HG02759 (cell line): ENCODE measurements around the gene PLEKHD1.

Experiments
- ATAC-seq: cut with Tn5 transposase; IDR thresholded peaks from one replicate; pipeline ENCODE4 v1.9.1; 2021; ENCODE audit warnings: mild to moderate bottlenecking, moderate library complexity; ENCODE audit not compliant: unreplicated experiment

The PLEKHD1 gene

DNA sequence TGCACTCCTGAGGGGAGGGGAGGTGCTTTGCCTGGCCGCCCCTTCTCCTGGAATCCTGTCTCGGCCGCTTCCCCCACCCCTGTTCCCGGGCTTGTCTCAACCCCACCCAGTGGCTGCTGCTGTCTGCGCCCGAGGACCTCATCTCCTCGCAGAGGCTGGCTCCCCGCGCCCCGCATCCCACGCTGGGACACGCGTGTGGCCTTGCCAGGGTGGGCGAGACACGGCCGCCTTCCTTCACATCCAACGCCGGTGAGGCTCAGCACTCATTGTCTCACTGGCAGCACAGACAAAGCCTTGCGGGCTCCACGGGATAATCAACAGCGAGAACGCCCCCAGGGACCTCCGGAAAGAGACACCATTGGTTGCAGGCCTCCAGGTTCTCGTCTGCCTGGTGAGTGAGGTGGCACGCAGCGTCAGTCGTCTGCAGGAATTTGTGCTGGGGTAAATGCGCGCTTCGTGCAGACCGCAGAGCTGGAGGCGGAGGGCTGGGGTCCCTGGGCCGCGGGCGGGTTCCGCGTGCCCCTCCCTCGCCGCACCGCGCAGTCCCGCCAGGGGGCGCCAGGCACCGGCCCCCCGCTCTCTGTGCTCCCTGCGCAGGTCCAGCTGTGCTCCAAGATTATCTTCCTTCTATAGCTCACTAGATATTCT is 63.3 kb downstream of the PLEKHD1 start:
- no peak for ATAC-seq

DNA sequence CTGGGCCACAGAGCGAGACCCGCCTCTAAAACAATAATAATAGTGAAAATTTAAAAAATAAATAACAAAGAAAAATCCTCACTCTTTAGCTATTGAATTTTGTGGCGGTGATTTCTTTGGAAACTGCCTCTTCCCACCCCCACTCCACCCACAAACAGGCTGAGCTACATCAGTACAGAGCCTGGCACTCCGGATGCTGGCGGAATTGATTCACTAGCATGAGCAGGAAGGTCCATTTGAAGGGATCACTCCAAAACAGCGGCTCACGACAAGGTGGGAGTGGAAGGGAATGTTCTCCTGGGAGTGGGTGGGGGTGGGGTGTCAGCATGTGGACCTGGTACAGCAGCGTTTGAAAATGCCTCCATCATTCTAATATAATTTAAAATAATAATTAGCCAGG is 64.0 kb downstream of the PLEKHD1 start:
- ATAC-seq: no peak

- ATAC-seq: no peak
Observed at GRCh38 chr14:69551511-69551910, 67.0 kb downstream of the PLEKHD1 start.

GRCh38 chr14:69553252-69553651 is 68.7 kb downstream of the PLEKHD1 start:
- no peak for ATAC-seq

- ATAC-seq: no peak
Observed at GRCh38 chr14:69554500-69554899, 70.0 kb downstream of the PLEKHD1 start.

- no peak for ATAC-seq
Observed at GRCh38 chr14:69558774-69559173, 74.2 kb downstream of the PLEKHD1 start.

DNA sequence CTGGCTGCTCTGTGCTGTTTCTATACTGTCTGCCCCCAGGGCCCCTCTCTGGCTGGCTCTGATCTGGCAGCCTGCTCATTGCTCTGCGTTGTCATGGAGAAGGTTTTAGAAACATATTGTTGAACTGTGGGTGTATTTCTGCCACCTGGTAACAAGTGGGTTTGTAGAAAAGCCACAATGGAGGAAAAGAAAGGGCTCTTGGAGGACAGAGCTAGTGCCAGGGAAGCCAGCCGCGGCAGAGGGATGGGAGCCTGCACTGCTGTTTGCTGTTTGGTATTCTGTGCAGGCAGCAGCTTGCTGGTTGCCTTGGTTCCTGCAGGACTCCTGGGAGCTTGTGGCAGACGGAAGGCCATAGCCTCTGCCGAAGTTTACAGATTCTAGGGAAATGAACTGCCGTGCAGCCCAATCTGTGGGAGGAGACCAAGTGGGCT is 75.1 kb downstream of the PLEKHD1 start:
- no peak for ATAC-seq

DNA sequence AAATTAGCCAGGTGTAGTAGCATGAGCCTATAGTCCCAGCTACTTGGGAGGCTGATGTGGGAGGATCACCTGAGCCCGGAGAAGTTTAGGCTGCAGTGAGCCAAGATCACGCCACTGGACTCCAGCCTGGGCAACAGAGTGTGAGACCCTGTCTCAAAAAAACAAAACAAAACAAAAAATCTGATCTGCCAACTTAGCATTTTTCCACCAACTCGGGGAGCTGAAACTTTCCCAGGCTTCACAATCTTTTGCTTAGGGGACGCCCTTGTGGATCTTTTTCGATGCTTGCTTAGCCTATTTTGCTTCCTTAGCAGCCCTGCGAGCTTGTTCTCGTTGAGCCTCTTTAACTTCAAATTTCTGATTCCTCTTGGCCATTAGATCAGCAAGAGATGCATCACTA is 76.3 kb downstream of the PLEKHD1 start:
- ATAC-seq: no peak

DNA sequence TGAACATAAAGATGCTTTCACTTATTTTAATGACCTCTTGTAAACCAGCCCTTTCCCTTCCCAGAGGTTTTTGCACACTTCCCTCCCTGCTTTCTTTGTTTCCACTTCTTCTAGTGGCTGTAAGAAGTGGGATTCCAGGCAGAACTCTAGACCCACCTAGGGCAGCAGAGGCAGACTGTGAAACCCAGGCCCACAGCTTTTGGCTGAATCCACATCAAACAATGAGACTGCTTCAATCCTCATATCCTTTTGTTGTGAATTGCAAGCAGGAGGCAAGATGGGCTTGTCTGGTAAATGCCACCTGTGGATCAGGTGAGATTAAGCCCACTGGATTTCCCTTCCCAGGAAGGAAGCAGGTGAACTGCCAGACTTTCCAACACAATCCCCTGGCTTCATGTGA is 77.4 kb downstream of the PLEKHD1 start:
- ATAC-seq: no peak

DNA sequence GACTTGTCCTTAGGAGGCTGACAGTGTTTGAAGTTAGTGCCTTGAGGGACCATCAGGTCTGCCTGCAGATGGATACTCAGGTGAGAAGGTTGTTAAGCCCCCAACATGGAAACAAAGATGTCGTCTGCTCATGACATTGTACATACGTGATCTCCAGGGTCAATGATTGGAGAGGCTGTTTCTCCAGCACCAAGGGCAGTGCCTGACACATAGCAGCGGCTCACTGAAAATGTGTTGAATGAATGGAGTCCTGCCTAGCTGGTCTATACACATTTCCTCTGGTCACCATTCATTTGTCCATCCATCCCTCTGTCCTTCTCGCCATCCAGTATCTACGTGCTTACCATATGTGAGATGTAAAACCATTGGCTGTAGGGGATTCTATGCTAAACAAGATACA is 83.0 kb downstream of the PLEKHD1 start:
- ATAC-seq: no peak

GRCh38 chr14:69569859-69570258 is 85.3 kb downstream of the PLEKHD1 start:
- ATAC-seq: no peak

DNA sequence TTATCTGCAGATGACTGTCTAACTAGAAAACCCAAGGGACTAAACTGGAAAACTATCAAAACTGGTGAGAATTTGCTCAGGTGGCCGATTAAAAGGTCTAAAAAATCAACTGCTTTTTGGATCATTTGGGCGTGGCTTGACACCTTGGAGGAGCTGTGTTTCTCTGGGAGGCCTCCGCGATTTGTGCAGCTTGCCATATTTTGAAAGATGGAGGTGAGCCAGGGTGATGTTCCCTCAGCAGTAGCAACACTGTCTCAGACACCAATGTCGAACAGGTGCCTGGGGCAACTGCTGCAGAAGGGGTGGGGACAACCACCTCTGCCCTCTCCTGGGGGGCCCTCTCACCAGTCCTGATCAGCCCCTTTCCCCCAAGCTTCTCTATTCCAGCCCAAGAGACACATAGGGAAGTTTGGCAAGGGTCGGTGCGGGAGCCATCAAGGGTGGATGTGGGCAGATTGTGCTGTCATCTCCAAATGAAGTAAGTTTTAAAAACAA is 86.4 kb downstream of the PLEKHD1 start:
- ATAC-seq: no peak

GRCh38 chr14:69571449-69572029 is 87.0 kb downstream of the PLEKHD1 start:
- no peak for ATAC-seq

DNA sequence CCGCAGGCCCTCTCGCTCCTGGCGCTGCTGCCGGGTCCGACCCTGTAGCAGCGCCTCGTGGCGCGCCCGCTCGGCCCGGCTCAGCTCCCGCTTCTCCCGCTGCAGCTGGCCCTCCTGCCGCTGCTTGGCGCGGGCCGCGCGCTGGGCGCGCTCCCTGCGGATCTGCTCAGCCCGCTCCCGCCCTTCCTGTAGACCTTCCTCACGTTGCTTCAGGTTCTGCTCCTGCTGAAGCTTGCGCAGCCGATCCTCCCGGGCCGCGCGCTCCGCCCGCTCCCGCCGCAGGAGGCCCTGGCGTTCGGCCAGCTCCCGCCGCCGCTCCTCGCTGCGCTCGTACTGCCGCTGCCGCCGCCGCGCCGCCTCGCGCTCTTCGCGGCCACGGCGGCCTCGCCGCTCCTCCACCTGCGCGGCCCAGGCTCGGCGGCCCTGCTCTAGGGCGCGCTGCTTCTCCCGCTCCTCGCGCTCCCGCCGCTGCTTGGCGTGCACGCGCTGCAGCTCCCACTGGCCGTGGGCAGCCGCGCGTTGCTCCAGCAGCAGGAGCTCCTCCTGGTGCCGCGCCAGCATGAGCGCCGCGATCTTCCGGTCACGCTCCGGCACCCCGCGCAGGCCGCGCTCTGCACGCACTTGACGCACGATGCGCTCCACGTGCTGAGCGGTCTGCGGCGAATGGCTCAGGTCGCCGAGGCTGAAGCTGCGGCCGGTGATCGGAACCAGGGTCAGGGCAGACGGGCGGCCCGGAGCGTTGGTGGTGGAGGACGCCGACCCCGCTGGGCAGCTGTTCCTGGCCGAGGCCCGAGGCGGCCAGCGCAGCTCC is 87.7 kb downstream of the PLEKHD1 start:
- ATAC-seq: no peak

- no peak for ATAC-seq
Observed at GRCh38 chr14:69572841-69573135, 88.3 kb downstream of the PLEKHD1 start.

GRCh38 chr14:69573205-69573830 is 88.8 kb downstream of the PLEKHD1 start:
- no peak for ATAC-seq

GRCh38 chr14:69573831-69574262 is 89.3 kb downstream of the PLEKHD1 start:
- ATAC-seq: no peak

- ATAC-seq: no peak
Observed at GRCh38 chr14:69574263-69574953, 89.9 kb downstream of the PLEKHD1 start, which contains the start of gene CCDC177. TSS of gene CCDC177 (minus strand) at chr14:69574871. CDS start at chr14:69573622, 1,249 bp downstream.

DNA sequence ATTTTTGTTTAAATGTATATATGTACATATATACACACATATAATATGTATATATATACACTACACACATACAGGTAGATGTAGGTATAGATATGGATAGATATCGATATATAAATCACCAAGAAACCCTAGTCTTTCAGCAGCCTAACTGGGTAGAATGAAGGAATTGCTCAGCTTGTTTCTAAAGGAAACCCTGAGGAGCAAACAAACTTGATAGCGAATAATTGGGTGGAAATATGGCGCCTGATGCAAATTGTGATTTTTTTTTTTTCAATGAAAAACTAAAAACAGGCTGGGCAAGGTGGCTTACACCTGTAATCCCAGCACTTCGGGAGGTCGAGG is 90.4 kb downstream of the PLEKHD1 start:
- no peak for ATAC-seq

DNA sequence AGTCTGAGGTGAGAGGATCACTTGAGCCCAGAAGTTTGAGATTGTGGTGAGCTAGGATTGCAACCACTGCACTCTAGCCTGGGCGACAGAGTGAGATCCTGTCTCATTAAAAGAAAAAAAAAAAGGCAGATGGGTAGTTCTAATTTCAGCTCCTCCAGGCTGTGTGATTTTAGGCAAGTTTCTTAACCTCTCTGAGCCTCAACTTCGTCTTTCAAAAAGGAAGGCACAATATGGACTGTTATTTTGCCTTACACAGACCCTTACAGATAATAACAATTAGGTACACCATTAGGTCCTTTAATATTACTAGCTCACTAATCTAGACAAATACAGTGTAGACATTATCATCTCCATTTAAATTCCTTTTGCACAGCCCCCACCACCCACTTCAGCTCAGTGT is 94.9 kb downstream of the PLEKHD1 start:
- ATAC-seq: no peak

GRCh38 chr14:69580009-69580577 is 95.6 kb downstream of the PLEKHD1 start:
- no peak for ATAC-seq
